BJ (cell line): Measurements from ENCODE around the gene GALNTL6. TPM values are rescaled to one million over a fixed set of nuclear protein-coding genes. Genes with fewer than 3 reads are reported as not detected.

Experiments used
- CTCF ChIA-PET: fragments of 350-600 bp; formaldehyde crosslinking; extraction: SDS; loops from one replicate; lab custom pipeline; 2021; ENCODE audit warnings: antibody characterized with exemption, inconsistent platforms; lab: Yijun Ruan, JAX
- POLR2A ChIA-PET: fragments of 300-600 bp; sonication (Branson Sonifier 250); formaldehyde crosslinking; extraction: SDS; loops from one replicate; lab custom pipeline; 2021; ENCODE audit warnings: antibody characterized with exemption; lab: Charles Lee
- DNase-seq: peaks from one replicate; pipeline ENCODE4 v3.0.0-alpha.2; 2011; ENCODE audit warnings: low read depth
- H3K27me3 ChIP-seq: 2 replicates; pipeline ENCODE4 v1.6.0; 2011; ENCODE audit warnings: low read length; ENCODE audit not compliant: control insufficient read depth, insufficient read depth
- H3K36me3 ChIP-seq: 2 replicates; pipeline ENCODE4 v1.5.1; 2011; ENCODE audit warnings: low read length; ENCODE audit not compliant: control insufficient read depth, insufficient read depth
- H3K4me3 ChIP-seq: 2 replicates; pipeline ENCODE4 v1.5.1; 2011; ENCODE audit warnings: low read depth, mild to moderate bottlenecking, control low read depth, low read length
- polyA plus RNA-seq: library from polyadenylated mRNA; depleted of rRNA; stranded (reverse); fragments of >200 nt; gene quantifications from 2 replicates; pipeline ENCODE4 v1.2.3, GENCODE V29; 2011
- TF ChIP-seq, protein P1 (sequence below): IDR thresholded peaks from 2 replicates; pipeline ENCODE4 v1.5.1; 2011; ENCODE audit warnings: low read depth, mild to moderate bottlenecking, control low read depth, inconsistent platforms, low read length, moderate library complexity; ENCODE audit not compliant: insufficient read depth

The GALNTL6 gene
- polyA plus RNA-seq, 1 experiment, result 0.02 TPM

DNA sequence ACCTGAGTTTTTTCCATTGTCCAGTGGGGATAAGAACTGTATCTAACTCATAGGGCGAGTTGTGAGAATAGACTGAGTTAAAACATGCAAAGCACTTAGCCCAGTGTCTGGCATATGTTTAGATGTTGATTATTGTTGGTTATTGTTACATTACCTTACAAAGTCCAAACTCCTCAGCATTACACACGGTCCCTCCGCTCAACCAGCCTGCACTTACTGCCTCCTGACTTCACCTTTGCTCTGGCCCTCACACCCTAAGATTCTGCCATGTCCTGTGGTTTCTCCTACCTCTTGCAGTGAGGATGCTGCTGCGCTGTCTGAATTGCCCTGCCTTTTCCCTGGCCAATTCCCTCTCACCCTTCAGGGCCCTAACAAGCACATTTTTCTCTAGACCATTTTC, 1053.2 kb downstream of the GALNTL6 start:
- H3K36me3 ChIP-seq, result no peaks in the 10 kb centered on the region
- CTCF ChIA-PET, result no interaction called here
- no peak for DNase-seq
- TF ChIP-seq, protein P1, sequence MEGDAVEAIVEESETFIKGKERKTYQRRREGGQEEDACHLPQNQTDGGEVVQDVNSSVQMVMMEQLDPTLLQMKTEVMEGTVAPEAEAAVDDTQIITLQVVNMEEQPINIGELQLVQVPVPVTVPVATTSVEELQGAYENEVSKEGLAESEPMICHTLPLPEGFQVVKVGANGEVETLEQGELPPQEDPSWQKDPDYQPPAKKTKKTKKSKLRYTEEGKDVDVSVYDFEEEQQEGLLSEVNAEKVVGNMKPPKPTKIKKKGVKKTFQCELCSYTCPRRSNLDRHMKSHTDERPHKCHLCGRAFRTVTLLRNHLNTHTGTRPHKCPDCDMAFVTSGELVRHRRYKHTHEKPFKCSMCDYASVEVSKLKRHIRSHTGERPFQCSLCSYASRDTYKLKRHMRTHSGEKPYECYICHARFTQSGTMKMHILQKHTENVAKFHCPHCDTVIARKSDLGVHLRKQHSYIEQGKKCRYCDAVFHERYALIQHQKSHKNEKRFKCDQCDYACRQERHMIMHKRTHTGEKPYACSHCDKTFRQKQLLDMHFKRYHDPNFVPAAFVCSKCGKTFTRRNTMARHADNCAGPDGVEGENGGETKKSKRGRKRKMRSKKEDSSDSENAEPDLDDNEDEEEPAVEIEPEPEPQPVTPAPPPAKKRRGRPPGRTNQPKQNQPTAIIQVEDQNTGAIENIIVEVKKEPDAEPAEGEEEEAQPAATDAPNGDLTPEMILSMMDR, result no peak
- POLR2A ChIA-PET, result no interaction called here
- peaks cover 2% of the 10 kb centered on the region; the same call in 1 of the 2 replicates for H3K27me3 ChIP-seq
- H3K4me3 ChIP-seq, result no peak overlapping the region

DNA sequence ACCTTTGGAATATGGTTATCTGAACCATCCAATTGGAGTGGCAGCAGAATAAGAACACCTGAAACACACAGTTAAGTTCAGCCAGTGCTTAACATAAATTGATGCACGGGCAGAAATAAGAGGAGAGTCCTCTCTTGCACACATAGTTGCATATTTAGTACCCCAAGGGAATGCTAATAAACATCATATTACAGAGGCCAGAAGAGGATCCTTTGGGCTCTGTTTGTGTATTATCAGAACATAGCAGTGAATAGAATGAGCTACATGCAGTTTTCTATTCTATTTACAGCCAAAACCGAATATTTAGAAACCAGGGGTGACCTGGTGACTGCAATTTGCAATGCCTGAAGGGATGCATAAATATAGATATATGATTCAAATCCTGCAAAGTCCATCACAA, 1054.6 kb downstream of the GALNTL6 start:
- POLR2A ChIA-PET, result no interaction called here
- TF ChIP-seq, protein P1, result no peak
- Histone ChIP-seq H3K36me3 (no peaks in the 10 kb centered on the region), H3K4me3 (no peak overlapping the region), H3K27me3 (peaks cover 2% of the 10 kb centered on the region; the same call in 1 of the 2 replicates)
- CTCF ChIA-PET, result no interaction called here
- no peak for DNase-seq

DNA sequence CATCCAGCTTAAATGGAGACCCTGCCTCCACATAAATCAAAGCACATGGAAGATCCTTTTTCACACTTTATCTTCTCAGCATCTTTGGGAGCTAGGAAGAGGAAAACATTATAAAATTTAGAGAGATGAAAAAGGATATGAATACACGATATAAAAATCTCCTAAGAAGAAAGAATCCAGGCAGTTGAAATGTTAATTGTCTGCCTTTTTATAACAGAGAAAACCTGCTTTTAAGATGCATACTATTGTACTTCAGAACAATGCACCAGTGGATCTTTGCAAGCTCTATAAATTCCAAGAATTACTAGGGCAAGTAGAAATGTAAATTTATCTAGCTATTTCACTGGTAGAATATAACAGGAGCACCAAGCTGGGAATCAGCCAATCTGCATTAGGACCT, 1055.1 kb downstream of the GALNTL6 start:
- CTCF ChIA-PET, result no interaction called here

DNA sequence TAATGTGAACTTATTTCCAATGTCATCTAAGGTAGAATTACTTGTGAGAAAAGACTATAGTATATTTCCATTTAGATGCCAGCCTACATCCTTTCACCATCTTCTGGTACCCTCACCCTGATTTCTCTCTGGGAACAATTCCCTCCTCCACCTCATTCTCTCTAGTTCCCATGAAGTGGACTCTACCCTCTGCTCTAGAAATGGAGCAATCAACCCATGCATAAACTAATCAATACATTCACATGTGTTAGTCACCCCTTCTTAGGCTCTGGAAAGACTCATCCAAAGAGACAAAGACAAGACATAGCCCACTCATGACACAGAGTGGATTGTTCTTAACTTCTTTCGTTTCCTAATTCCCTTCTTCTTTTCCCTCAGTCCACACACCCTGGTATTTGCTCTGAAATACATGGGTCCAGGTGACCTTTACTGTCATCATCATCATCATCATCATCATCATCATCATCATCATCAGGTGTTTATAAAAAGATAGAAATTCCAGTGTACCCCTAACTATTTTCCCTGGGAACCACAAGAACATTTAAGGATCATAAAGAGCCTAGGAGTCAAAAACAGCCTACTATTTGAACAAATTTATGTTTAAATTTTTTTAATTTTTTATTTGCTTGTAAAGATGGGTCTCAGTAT, 1056.5 kb downstream of the GALNTL6 start:
- DNase-seq, result no peak
- POLR2A ChIA-PET, result no interaction called here
- H3K27me3 ChIP-seq, result peaks cover 2% of the 10 kb centered on the region; the same call in 1 of the 2 replicates
- no peak overlapping the region for H3K4me3 ChIP-seq
- TF ChIP-seq, protein P1, result no peak
- CTCF ChIA-PET, result interaction anchor here (0.9 kb wide), 1 partner anchor 15 kb away, joined by 3 read pairs; no protein-coding TSS in a partner anchor
- no peaks in the 10 kb centered on the region for H3K36me3 ChIP-seq

More for the DNA sequence above, 1055.1 kb downstream of the GALNTL6 start:
- peaks cover 2% of the 10 kb centered on the region; the same call in 1 of the 2 replicates for H3K27me3 ChIP-seq
- POLR2A ChIA-PET, result no interaction called here
- DNase-seq, result no peak
- TF ChIP-seq, protein P1, result no peak
- no peaks in the 10 kb centered on the region for H3K36me3 ChIP-seq
- no peak overlapping the region for H3K4me3 ChIP-seq

DNA sequence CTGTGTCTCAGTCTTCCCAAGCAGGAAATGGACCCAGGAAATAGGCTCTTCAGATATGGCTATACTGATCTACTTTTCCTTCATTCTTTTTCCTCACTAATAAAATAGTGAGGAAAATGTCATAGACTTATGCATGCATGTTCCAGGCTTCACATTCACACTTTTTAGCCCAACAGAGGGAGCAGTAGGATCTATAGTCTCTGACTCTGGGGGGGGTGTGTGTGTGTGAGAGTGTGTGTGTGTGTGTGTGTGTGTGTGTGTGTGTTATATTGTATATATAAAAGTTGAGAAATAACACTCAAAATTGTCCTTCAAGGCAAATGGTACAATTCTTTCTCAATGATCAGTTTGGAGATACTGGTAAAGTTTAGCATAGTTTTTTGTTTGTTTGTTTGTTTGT, 1058.2 kb downstream of the GALNTL6 start:
- peaks cover 2% of the 10 kb centered on the region; the same call in 1 of the 2 replicates for H3K27me3 ChIP-seq
- POLR2A ChIA-PET, result no interaction called here
- H3K36me3 ChIP-seq, result no peaks in the 10 kb centered on the region
- H3K4me3 ChIP-seq, result no peak overlapping the region
- CTCF ChIA-PET, result no interaction called here
- DNase-seq, result no peak
- TF ChIP-seq, protein P1, result no peak
